Breast epithelium (tissue), 4 donors: ENCODE measurements around the gene PARD3B. TPM values are rescaled to one million over a fixed set of nuclear protein-coding genes. Genes with fewer than 3 reads are reported as not detected.

Experiments
- DNase-seq, 2 donors: peaks; one replicate each; pipeline ENCODE4 v3.0.0-alpha.2; 2019; ENCODE audit warnings: low spot score in 2 of 2
- H3K27ac ChIP-seq, 2 donors: fragments of 200-600 bp; sonication (generic) in 1 of 2; one replicate each; pipeline ENCODE4 v1.5.1; 2016 to 2019; ENCODE audit warnings: mild to moderate bottlenecking in 1 of 2
- H3K27me3 ChIP-seq, 2 donors: fragments of 200-600 bp; sonication (generic) in 1 of 2; one replicate each; pipeline versions ENCODE4 v1.5.1 to v1.6.0; 2017 to 2019; ENCODE audit warnings: control low read depth in 1 of 2, mild to moderate bottlenecking in 1 of 2
- H3K36me3 ChIP-seq: fragments of 200-600 bp; one replicate; pipeline ENCODE4 v1.5.1; 2019
- H3K4me1 ChIP-seq, 2 donors: fragments of 200-600 bp; sonication (generic); one replicate each; pipeline ENCODE4 v1.5.1; 2016 to 2019; ENCODE audit warnings: control low read depth in 1 of 2
- H3K4me3 ChIP-seq, 3 donors: fragments of 200-600 bp; sonication (generic); 1 replicate in 2 of 3; 2 replicates in 1 of 3; pipeline ENCODE4 v1.5.1; 2016 to 2019; ENCODE audit warnings: mild to moderate bottlenecking in 3 of 3, moderate library complexity in 2 of 3
- H3K9me3 ChIP-seq, 2 donors: fragments of 200-600 bp; sonication (generic) in 1 of 2; one replicate each; pipeline ENCODE4 v1.5.1; 2016 to 2019; ENCODE audit warnings: control low read depth in 1 of 2
- CTCF ChIP-seq, 3 donors: fragments of 450-650 bp; IDR thresholded peaks; one replicate each; pipeline ENCODE4 v1.5.1; 2016 to 2017; ENCODE audit warnings: antibody characterized with exemption in 3 of 3, mild to moderate bottlenecking in 3 of 3, moderate library complexity in 3 of 3
- POLR2A ChIP-seq: fragments of 450-650 bp; IDR thresholded peaks from one replicate; pipeline ENCODE4 v1.6.1; 2016; ENCODE audit warnings: antibody characterized with exemption, mild to moderate bottlenecking, moderate library complexity
- POLR2AphosphoS5 ChIP-seq, 3 donors: sonication (generic); formaldehyde crosslinking; IDR thresholded peaks; one replicate each; pipeline ENCODE4 v1.6.1; 2017; ENCODE audit warnings: antibody characterized with exemption in 3 of 3
- intact Hi-C: fragments of 100-400 bp; cut with DNase I; formaldehyde crosslinking; loops from one replicate; pipeline ENCODE4 v1.15.1; 2023; ENCODE audit warnings: low total_unique reads
- total RNA-seq, 3 donors: library from RNA; depleted of rRNA; stranded (reverse); fragments of >200 nt; gene quantifications; one replicate each; pipeline ENCODE4 v1.1.0, GENCODE V29; 2016

The PARD3B gene
- total RNA-seq, 3 donors from 2014 or later: 24.6 to 66.2 (median 25.9) TPM

GRCh38 chr2:204687776-204688175, 142.5 kb downstream of the PARD3B start:
- Histone ChIP-seq H3K36me3 (no peaks in the 10 kb centered on the region), H3K27ac (no peak overlapping the region), H3K4me1 (no peaks in the 10 kb centered on the region), H3K27me3 (no peaks in the 10 kb centered on the region), H3K4me3 (no peak overlapping the region), H3K9me3 (no peaks in the 10 kb centered on the region)
- intact Hi-C loops: no loop called here
- TF ChIP-seq POLR2A: no peak
- TF ChIP-seq POLR2AphosphoS5 (IDR thresholded peaks at IDR 0.05): no peak
- TF ChIP-seq CTCF (IDR thresholded peaks at IDR 0.05): no peak
- no peak for DNase-seq

- peak in 1 of 2 donors; percentile 55 for DNase-seq
Observed at GRCh38 chr2:204691911-204692510, 146.7 kb downstream of the PARD3B start.

GRCh38 chr2:204692790-204693189, 147.5 kb downstream of the PARD3B start:
- intact Hi-C loops: no loop called here
- no peak for TF ChIP-seq POLR2AphosphoS5 (IDR thresholded peaks at IDR 0.05)
- no peak for TF ChIP-seq CTCF (IDR thresholded peaks at IDR 0.05)
- no peak for TF ChIP-seq POLR2A
- no peaks in the 10 kb centered on the region for H3K27me3 ChIP-seq
- H3K36me3 ChIP-seq: no peaks in the 10 kb centered on the region
- no peaks in the 10 kb centered on the region for H3K9me3 ChIP-seq
- no peak overlapping the region for H3K4me3 ChIP-seq
- DNase-seq: no peak
- no peak overlapping the region for H3K27ac ChIP-seq
- H3K4me1 ChIP-seq: no peaks in the 10 kb centered on the region

More at GRCh38 chr2:204691911-204692510, 146.7 kb downstream of the PARD3B start:
- intact Hi-C loops: no loop called here
- no peaks in the 10 kb centered on the region for H3K4me1 ChIP-seq
- H3K4me3 ChIP-seq: no peak overlapping the region
- H3K27ac ChIP-seq: no peak overlapping the region
- no peaks in the 10 kb centered on the region for H3K27me3 ChIP-seq
- no peak for TF ChIP-seq POLR2A
- peak; percentile 36 to 74 (median 69) for TF ChIP-seq CTCF (IDR thresholded peaks at IDR 0.05)
- TF ChIP-seq POLR2AphosphoS5 (IDR thresholded peaks at IDR 0.05): peak in 2 of 3 donors; percentile 10 to 24
- no peaks in the 10 kb centered on the region for H3K36me3 ChIP-seq
- H3K9me3 ChIP-seq: no peaks in the 10 kb centered on the region

- Histone ChIP-seq H3K36me3 (no peaks in the 10 kb centered on the region), H3K27me3 (no peaks in the 10 kb centered on the region), H3K4me3 (no peak overlapping the region), H3K9me3 (no peaks in the 10 kb centered on the region), H3K4me1 (no peaks in the 10 kb centered on the region), H3K27ac (no peak overlapping the region)
- intact Hi-C loops: no loop called here
- DNase-seq: no peak
- no peak for TF ChIP-seq POLR2A
- no peak for TF ChIP-seq POLR2AphosphoS5 (IDR thresholded peaks at IDR 0.05)
- no peak for TF ChIP-seq CTCF (IDR thresholded peaks at IDR 0.05)
Observed at GRCh38 chr2:204693262-204693661, 148.0 kb downstream of the PARD3B start.

GRCh38 chr2:204695506-204695905, 150.2 kb downstream of the PARD3B start:
- intact Hi-C loops: no loop called here
- Histone ChIP-seq H3K4me1 (no peaks in the 10 kb centered on the region), H3K27me3 (no peaks in the 10 kb centered on the region), H3K36me3 (no peaks in the 10 kb centered on the region), H3K27ac (no peak overlapping the region), H3K9me3 (no peaks in the 10 kb centered on the region), H3K4me3 (no peak overlapping the region)
- TF ChIP-seq POLR2AphosphoS5 (IDR thresholded peaks at IDR 0.05) (no peak), POLR2A (no peak), CTCF (IDR thresholded peaks at IDR 0.05) (no peak)
- no peak for DNase-seq
